NT2/D1 (cell line): ENCODE results near the gene DNAI1.

Experiments used
- DNase-seq: peaks from one replicate; pipeline ENCODE4 v3.0.0-alpha.2; 2011; ENCODE audit warnings: low read depth, low spot score
- H3K27me3 ChIP-seq: 2 replicates; pipeline ENCODE4 v1.6.0; 2011; ENCODE audit warnings: mild to moderate bottlenecking; ENCODE audit not compliant: insufficient read length, insufficient read depth
- H3K36me3 ChIP-seq: 2 replicates; pipeline ENCODE4 v1.6.1; 2011; ENCODE audit warnings: mild to moderate bottlenecking, low read length, mixed read lengths; ENCODE audit not compliant: insufficient read depth, insufficient read length
- H3K4me1 ChIP-seq: 2 replicates; pipeline ENCODE4 v1.5.1; 2011; ENCODE audit not compliant: insufficient read depth, insufficient read length
- H3K4me3 ChIP-seq: 2 replicates; pipeline ENCODE4 v1.5.1; 2011; ENCODE audit warnings: low read depth; ENCODE audit not compliant: insufficient read length
- H3K9ac ChIP-seq: 2 replicates; pipeline ENCODE4 v1.6.0; 2011; ENCODE audit warnings: low read depth; ENCODE audit not compliant: insufficient read length
- H3K9me3 ChIP-seq: 2 replicates; pipeline ENCODE4 v1.5.1; 2011; ENCODE audit warnings: mild to moderate bottlenecking, low read length; ENCODE audit not compliant: insufficient read depth
- SUZ12 ChIP-seq: IDR thresholded peaks from 2 replicates; pipeline ENCODE4 v1.6.1; 2011; ENCODE audit not compliant: insufficient read length, insufficient read depth; ENCODE audit errors: extremely low read depth
- YY1 ChIP-seq: IDR thresholded peaks from 2 replicates; pipeline ENCODE4 v1.6.1; 2011; ENCODE audit not compliant: insufficient read length, insufficient read depth
- ZNF274 ChIP-seq: IDR thresholded peaks from 2 replicates; pipeline ENCODE4 v1.6.1; 2011; ENCODE audit warnings: mild to moderate bottlenecking, low read depth, low read length

DNAI1 gene

GRCh38 chr9:34551751-34552605 is 93.4 kb downstream of the DNAI1 start:
- Histone ChIP-seq H3K27me3 (no peaks in the 10 kb centered on the region), H3K4me1 (peaks cover 21% of the 10 kb centered on the region), H3K9ac (no peak overlapping the region), H3K36me3 (peaks cover 3% of the 10 kb centered on the region), H3K4me3 (no peak overlapping the region), H3K9me3 (no peaks in the 10 kb centered on the region)
- TF ChIP-seq ZNF274 (no peak), YY1 (no peak), SUZ12 (no peak)
- no peak for DNase-seq

- Histone ChIP-seq H3K4me1 (peaks cover 19% of the 10 kb centered on the region), H3K27me3 (no peaks in the 10 kb centered on the region), H3K9ac (no peak overlapping the region), H3K9me3 (no peaks in the 10 kb centered on the region), H3K36me3 (peaks cover 3% of the 10 kb centered on the region), H3K4me3 (no peak overlapping the region)
- no peak for DNase-seq
- TF ChIP-seq YY1 (no peak), SUZ12 (no peak), ZNF274 (no peak)
Measured at GRCh38 chr9:34552606-34552981, 94.0 kb downstream of the DNAI1 start.

GRCh38 chr9:34552986-34553385 is 94.4 kb downstream of the DNAI1 start:
- no peaks in the 10 kb centered on the region for H3K27me3 ChIP-seq
- no peak for TF ChIP-seq SUZ12
- no peak for TF ChIP-seq YY1
- TF ChIP-seq ZNF274 = no peak
- H3K9ac ChIP-seq = no peak overlapping the region
- H3K4me3 ChIP-seq = no peak overlapping the region
- peaks cover 3% of the 10 kb centered on the region for H3K36me3 ChIP-seq
- no peak for DNase-seq
- H3K9me3 ChIP-seq = no peaks in the 10 kb centered on the region
- H3K4me1 ChIP-seq = peaks cover 15% of the 10 kb centered on the region

- no peak for TF ChIP-seq SUZ12
- no peak for TF ChIP-seq YY1
- no peak for TF ChIP-seq ZNF274
- Histone ChIP-seq H3K9ac (no peak overlapping the region), H3K36me3 (peaks cover 3% of the 10 kb centered on the region), H3K4me3 (no peak overlapping the region), H3K4me1 (peaks cover 15% of the 10 kb centered on the region), H3K9me3 (no peaks in the 10 kb centered on the region), H3K27me3 (no peaks in the 10 kb centered on the region)
- no peak for DNase-seq
Measured at GRCh38 chr9:34553511-34554021, 95.0 kb downstream of the DNAI1 start.

- TF ChIP-seq SUZ12 (no peak), ZNF274 (no peak), YY1 (no peak)
- H3K9ac ChIP-seq = no peak overlapping the region
- H3K36me3 ChIP-seq = peaks cover 3% of the 10 kb centered on the region
- DNase-seq = no peak
- H3K4me1 ChIP-seq = peaks cover 21% of the 10 kb centered on the region
- H3K27me3 ChIP-seq = no peaks in the 10 kb centered on the region
- no peaks in the 10 kb centered on the region for H3K9me3 ChIP-seq
- H3K4me3 ChIP-seq = no peak overlapping the region
Measured at GRCh38 chr9:34554211-34555001, 95.8 kb downstream of the DNAI1 start.

- no peak for DNase-seq
- TF ChIP-seq SUZ12 (no peak), YY1 (no peak), ZNF274 (no peak)
- H3K27me3 ChIP-seq = no peaks in the 10 kb centered on the region
- H3K9me3 ChIP-seq = no peaks in the 10 kb centered on the region
- peaks cover 3% of the 10 kb centered on the region for H3K36me3 ChIP-seq
- no peak overlapping the region for H3K4me3 ChIP-seq
- peaks cover 23% of the 10 kb centered on the region for H3K4me1 ChIP-seq
- no peak overlapping the region for H3K9ac ChIP-seq
Measured at GRCh38 chr9:34555002-34555348, 96.4 kb downstream of the DNAI1 start.

GRCh38 chr9:34555500-34555899 is 96.9 kb downstream of the DNAI1 start:
- Histone ChIP-seq H3K4me1 (peaks cover 28% of the 10 kb centered on the region), H3K27me3 (no peaks in the 10 kb centered on the region), H3K9me3 (no peaks in the 10 kb centered on the region), H3K9ac (peak overlapping the region; percentile 39), H3K4me3 (no peak overlapping the region), H3K36me3 (peaks cover 3% of the 10 kb centered on the region)
- no peak for TF ChIP-seq YY1
- TF ChIP-seq ZNF274 = no peak
- TF ChIP-seq SUZ12 = no peak
- DNase-seq = no peak
